Smooth muscle cell (in vitro differentiated cells): Measurements from ENCODE around the gene CCDC197. TPM values are rescaled to one million over a fixed set of nuclear protein-coding genes. Genes with fewer than 3 reads are reported as not detected.

Source experiments
- DNase-seq: peaks from one replicate; lab custom pipeline; 2025; ENCODE audit not compliant: unreplicated experiment; lab: John Stamatoyannopoulos, UW
- H2AFZ ChIP-seq: fragments of 200-600 bp; sonication (generic); 2 replicates; pipeline ENCODE4 v1.6.0; 2016; ENCODE audit warnings: antibody characterized with exemption, low read depth, mild to moderate bottlenecking
- H3F3A ChIP-seq: fragments of 200-600 bp; sonication (generic); 2 replicates; pipeline ENCODE4 v1.6.0; 2017; ENCODE audit warnings: antibody characterized with exemption, low read depth
- H3K27ac ChIP-seq: fragments of 200-600 bp; sonication (generic); 2 replicates; pipeline ENCODE4 v1.5.1; 2016; ENCODE audit warnings: low read depth, mild to moderate bottlenecking
- H3K27me3 ChIP-seq: fragments of 200-600 bp; sonication (generic); 2 replicates; pipeline ENCODE4 v1.6.1; 2016; ENCODE audit warnings: low read depth, mild to moderate bottlenecking
- H3K36me3 ChIP-seq: fragments of 200-600 bp; sonication (generic); 2 replicates; pipeline ENCODE4 v1.5.1; 2016; ENCODE audit warnings: low read depth
- H3K4me1 ChIP-seq: fragments of 200-600 bp; sonication (generic); 2 replicates; pipeline ENCODE4 v1.5.1; 2016; ENCODE audit warnings: low read depth
- H3K4me2 ChIP-seq: fragments of 200-600 bp; sonication (generic); 2 replicates; pipeline ENCODE4 v1.6.0; 2016; ENCODE audit warnings: mild to moderate bottlenecking
- H3K4me3 ChIP-seq: fragments of 200-600 bp; sonication (generic); 2 replicates; pipeline ENCODE4 v1.5.1; 2016; ENCODE audit warnings: mild to moderate bottlenecking
- H3K79me2 ChIP-seq: fragments of 200-600 bp; sonication (generic); 2 replicates; pipeline ENCODE4 v1.6.0; 2016; ENCODE audit warnings: low read depth, mild to moderate bottlenecking
- H3K9ac ChIP-seq: fragments of 200-600 bp; sonication (generic); 2 replicates; pipeline ENCODE4 v1.6.0; 2016; ENCODE audit warnings: low read depth
- H3K9me3 ChIP-seq: fragments of 200-600 bp; sonication (generic); replicated peaks from 2 replicates; pipeline ENCODE4 v1.5.1; 2016; ENCODE audit warnings: low read depth
- H4K20me1 ChIP-seq: fragments of 200-600 bp; sonication (generic); 2 replicates; pipeline ENCODE4 v1.6.0; 2016; ENCODE audit warnings: low read depth
- CTCF ChIP-seq: fragments of 200-600 bp; sonication (generic); IDR thresholded peaks from 2 replicates; pipeline ENCODE4 v1.5.1; 2017; ENCODE audit warnings: borderline replicate concordance, mild to moderate bottlenecking, antibody characterized with exemption; ENCODE audit not compliant: insufficient read depth, poor library complexity, severe bottlenecking
- WGBS: methylation state at CpG from one replicate; pipeline ENCODE4 v1.1.7; 2016; ENCODE audit warnings: low lambda C conversion rate; 5-methylcytosine and 5-hydroxymethylcytosine counted together
- polyA plus RNA-seq: library from polyadenylated mRNA; unstranded; fragments of >200 nt; fragmentation: Nextera tagmentation; extraction: Ambion mirVana; gene quantifications from 2 replicates; pipeline ENCODE4 v1.2.1, GENCODE V29; 2016
- total RNA-seq: library from RNA; depleted of rRNA; stranded (reverse); fragments of >200 nt; gene quantifications from 2 replicates; pipeline ENCODE4 v1.2.3, GENCODE V29; 2014

Gene CCDC197
- total and polyA plus RNA-seq, 2 experiments from 2014 or later: not detected

- DNase-seq: no peak
- H3K9ac ChIP-seq: no peak overlapping the region
- no peak overlapping the region for H3K4me3 ChIP-seq
- H3K27me3 ChIP-seq: no peaks in the 10 kb centered on the region
- H3K9me3 ChIP-seq: no peaks in the 10 kb centered on the region
- no peak overlapping the region for H2AFZ ChIP-seq
- no peak overlapping the region for H3K27ac ChIP-seq
- no peaks in the 10 kb centered on the region for H4K20me1 ChIP-seq
- peaks cover 8% of the 10 kb centered on the region for H3K36me3 ChIP-seq
- H3F3A ChIP-seq: no peaks in the 10 kb centered on the region
- no peaks in the 10 kb centered on the region for H3K4me1 ChIP-seq
- no peak for TF ChIP-seq CTCF
- WGBS: 90% methylated on average over 10 of the region's 10 CpGs
- no peaks in the 10 kb centered on the region for H3K79me2 ChIP-seq
- H3K4me2 ChIP-seq: no peak overlapping the region
Measured at GRCh38 chr14:94048691-94049624, 51.9 kb downstream of the CCDC197 start.

- DNase-seq: no peak
- Histone ChIP-seq H2AFZ (no peak overlapping the region), H3F3A (no peaks in the 10 kb centered on the region), H3K27ac (no peak overlapping the region), H3K9me3 (no peaks in the 10 kb centered on the region), H3K4me2 (no peak overlapping the region), H3K4me1 (no peaks in the 10 kb centered on the region), H3K36me3 (peaks cover 8% of the 10 kb centered on the region), H3K4me3 (no peak overlapping the region), H3K9ac (no peak overlapping the region), H3K27me3 (no peaks in the 10 kb centered on the region), H4K20me1 (no peaks in the 10 kb centered on the region), H3K79me2 (no peaks in the 10 kb centered on the region)
- TF ChIP-seq CTCF: no peak
- 91% methylated on average over 2 of the region's 2 CpGs for WGBS
Measured at GRCh38 chr14:94049625-94050023, 52.5 kb downstream of the CCDC197 start.

GRCh38 chr14:94050231-94050880, 53.3 kb downstream of the CCDC197 start:
- Histone ChIP-seq H3K9me3 (no peaks in the 10 kb centered on the region), H3K27me3 (no peaks in the 10 kb centered on the region), H3F3A (no peaks in the 10 kb centered on the region), H3K4me1 (no peaks in the 10 kb centered on the region), H3K36me3 (peaks cover 8% of the 10 kb centered on the region), H3K9ac (no peak overlapping the region), H3K4me2 (no peak overlapping the region), H2AFZ (no peak overlapping the region), H3K27ac (no peak overlapping the region), H3K79me2 (no peaks in the 10 kb centered on the region), H3K4me3 (no peak overlapping the region), H4K20me1 (peaks cover 3% of the 10 kb centered on the region)
- DNase-seq: no peak
- TF ChIP-seq CTCF: no peak
- 95% methylated on average over 6 of the region's 6 CpGs for WGBS
